IMR-90 (cell line): ENCODE measurements around the gene ADCK1. TPM values are rescaled to one million over a fixed set of nuclear protein-coding genes. Genes with fewer than 3 reads are reported as not detected.

Experiments used
- ATAC-seq: fragments of 200-7000 bp; cut with Tn5 transposase; 2 replicates; pipeline ENCODE4 v1.9.1; 2020; ENCODE audit warnings: low read depth, mild to moderate bottlenecking, moderate library complexity
- BruUV-seq: library from RNA; stranded (reverse); fragments of 400-500 nt; replicated peaks from 2 replicates; lab custom pipeline; 2021; lab: Mats Ljungman, UMichigan
- CTCF ChIA-PET: fragments of 300-600 bp; formaldehyde crosslinking; extraction: SDS; loops from one replicate; lab custom pipeline; 2021; ENCODE audit warnings: antibody characterized with exemption; lab: Yijun Ruan, JAX
- POLR2A ChIA-PET: fragments of 300-600 bp; sonication (Branson Sonifier 250); formaldehyde crosslinking; loops from one replicate; lab custom pipeline; 2022; ENCODE audit warnings: antibody characterized with exemption; ENCODE audit not compliant: unreplicated experiment; lab: Charles Lee
- DNase-seq: peaks from one replicate; pipeline ENCODE4 v3.0.0; 2013
- H2AFZ ChIP-seq: replicated peaks from 2 replicates; pipeline ENCODE3; 2013; ENCODE audit warnings: low read length, mild to moderate bottlenecking; ENCODE audit not compliant: poor library complexity
- H2AK5ac ChIP-seq: 2 replicates; pipeline ENCODE4 v1.6.1; 2013; ENCODE audit warnings: low read depth, low read length, inconsistent platforms
- H2AK9ac ChIP-seq: replicated peaks from 2 replicates; pipeline ENCODE3; 2013; ENCODE audit warnings: mild to moderate bottlenecking, low read depth, low read length, moderate library complexity; ENCODE audit not compliant: poor library complexity
- H2BK120ac ChIP-seq: 2 replicates; pipeline ENCODE4 v1.6.1; 2013; ENCODE audit warnings: low read depth, low read length, inconsistent platforms
- H2BK15ac ChIP-seq: 3 replicates; pipeline ENCODE4 v1.6.1; 2013; ENCODE audit warnings: low read depth, low read length, inconsistent platforms
- H2BK20ac ChIP-seq: 2 replicates; pipeline ENCODE4 v1.6.1; 2013; ENCODE audit warnings: low read depth, mild to moderate bottlenecking, inconsistent platforms, low read length, moderate library complexity
- H2BK5ac ChIP-seq: 2 replicates; pipeline ENCODE4 v1.6.1; 2013; ENCODE audit warnings: mild to moderate bottlenecking, low read depth, low read length, inconsistent platforms; ENCODE audit not compliant: poor library complexity, severe bottlenecking
- H3K14ac ChIP-seq: replicated peaks from 2 replicates; pipeline ENCODE4 v1.6.1; 2013; ENCODE audit warnings: low read depth, low read length, inconsistent platforms
- H3K18ac ChIP-seq: 2 replicates; pipeline ENCODE4 v1.6.1; 2013; ENCODE audit warnings: low read depth, low read length, control low read depth
- H3K23ac ChIP-seq: 2 replicates; pipeline ENCODE4 v1.6.1; 2013; ENCODE audit warnings: low read depth, low read length, inconsistent platforms
- H3K27ac ChIP-seq: 2 replicates; pipeline ENCODE4 v1.5.1; 2013; ENCODE audit warnings: mild to moderate bottlenecking, control low read depth, low read length; ENCODE audit not compliant: insufficient read depth
- H3K27me3 ChIP-seq: 2 replicates; pipeline ENCODE4 v1.6.1; 2013; ENCODE audit warnings: low read length; ENCODE audit not compliant: control insufficient read depth, insufficient read depth
- H3K36me3 ChIP-seq: 2 replicates; pipeline ENCODE4 v1.6.1; 2013; ENCODE audit warnings: low read length, mixed read lengths; ENCODE audit not compliant: control insufficient read depth, insufficient read depth
- H3K4ac ChIP-seq: 2 replicates; pipeline ENCODE4 v1.6.1; 2013; ENCODE audit warnings: low read depth, low read length, inconsistent platforms
- H3K4me1 ChIP-seq: 2 replicates; pipeline ENCODE4 v1.6.1; 2013; ENCODE audit warnings: low read length, mixed read lengths; ENCODE audit not compliant: control insufficient read depth, insufficient read depth
- H3K4me2 ChIP-seq: 2 replicates; pipeline ENCODE4 v1.6.1; 2013; ENCODE audit warnings: low read depth, mild to moderate bottlenecking, control low read depth, low read length, moderate library complexity
- H3K4me3 ChIP-seq: 2 replicates; pipeline ENCODE4 v1.5.1; 2013; ENCODE audit warnings: low read depth, mild to moderate bottlenecking, control low read depth, low read length, moderate library complexity; ENCODE audit not compliant: insufficient read depth
- H3K56ac ChIP-seq: 2 replicates; pipeline ENCODE4 v1.6.1; 2013; ENCODE audit warnings: low read length, inconsistent platforms; ENCODE audit not compliant: insufficient read depth; ENCODE audit errors: extremely low read depth
- H3K79me1 ChIP-seq, 2 experiments: 2 replicates each; pipeline ENCODE4 v1.6.1; 2013; ENCODE audit warnings: low read length in 2 of 2, inconsistent platforms in 1 of 2, low read depth in 1 of 2
- H3K9ac ChIP-seq: 2 replicates; pipeline ENCODE4 v1.6.1; 2013; ENCODE audit warnings: low read depth, low read length, control low read depth
- H3K9me1 ChIP-seq: 2 replicates; pipeline ENCODE4 v1.6.1; 2013; ENCODE audit warnings: low read length, inconsistent platforms; ENCODE audit not compliant: insufficient read depth
- H3K9me3 ChIP-seq: 2 replicates; pipeline ENCODE4 v1.6.1; 2013; ENCODE audit warnings: low read length; ENCODE audit not compliant: control insufficient read depth, insufficient read depth
- H4K20me1 ChIP-seq: 2 replicates; pipeline ENCODE4 v1.6.1; 2013; ENCODE audit warnings: low read length, inconsistent platforms; ENCODE audit not compliant: insufficient read depth
- H4K5ac ChIP-seq: 2 replicates; pipeline ENCODE4 v1.6.1; 2013; ENCODE audit warnings: mild to moderate bottlenecking, low read depth, low read length, control low read depth
- H4K8ac ChIP-seq, 2 experiments: 2 replicates each; pipeline ENCODE4 v1.6.1; 2013; ENCODE audit warnings: low read depth in 2 of 2, low read length in 2 of 2, control low read depth in 1 of 2, inconsistent platforms in 1 of 2
- H4K91ac ChIP-seq: 2 replicates; pipeline ENCODE4 v1.6.1; 2013; ENCODE audit warnings: low read depth, low read length, inconsistent platforms; ENCODE audit not compliant: insufficient read depth
- BHLHE40 ChIP-seq: fragments of 150-350 bp; IDR thresholded peaks from 2 replicates; pipeline ENCODE4 v1.6.1; 2016; ENCODE audit warnings: mild to moderate bottlenecking, low read depth, low read length
- CEBPB ChIP-seq: IDR thresholded peaks from 2 replicates; pipeline ENCODE4 v1.6.1; 2012; ENCODE audit warnings: low read depth, low read length, improper control_type of control experiment
- CHD1 ChIP-seq: IDR thresholded peaks from 2 replicates; pipeline ENCODE4 v1.6.1; 2012; ENCODE audit warnings: low read depth, low read length, improper control_type of control experiment
- CTCF ChIP-seq: conservative IDR thresholded peaks from 2 replicates; pipeline ENCODE4 v1.5.1; 2012; ENCODE audit warnings: mild to moderate bottlenecking, low read depth, low read length, improper control_type of control experiment
- ELK1 ChIP-seq: fragments of 150-350 bp; IDR thresholded peaks from 2 replicates; pipeline ENCODE4 v1.6.1; 2016; ENCODE audit warnings: low read depth, mild to moderate bottlenecking, low read length, moderate library complexity, borderline replicate concordance
- FOS ChIP-seq: fragments of 150-350 bp; IDR thresholded peaks from 2 replicates; pipeline ENCODE4 v1.6.1; 2016; ENCODE audit warnings: low read depth, low read length
- MAFK ChIP-seq: IDR thresholded peaks from 2 replicates; pipeline ENCODE4 v1.6.1; 2012; ENCODE audit warnings: low read depth, low read length, improper control_type of control experiment
- MAZ ChIP-seq: IDR thresholded peaks from 2 replicates; pipeline ENCODE4 v1.6.1; 2012; ENCODE audit warnings: low read depth, mild to moderate bottlenecking, low read length, improper control_type of control experiment, moderate library complexity, borderline replicate concordance
- MXI1 ChIP-seq: IDR thresholded peaks from 2 replicates; pipeline ENCODE4 v1.6.1; 2012; ENCODE audit warnings: low read depth, mild to moderate bottlenecking, low read length, moderate library complexity, borderline replicate concordance
- NFE2L2 ChIP-seq: fragments of 150-350 bp; IDR thresholded peaks from 2 replicates; pipeline ENCODE4 v1.6.1; 2016; ENCODE audit warnings: low read depth, mild to moderate bottlenecking, low read length
- POLR2A ChIP-seq: IDR thresholded peaks from 2 replicates; pipeline ENCODE4 v1.6.1; 2012; ENCODE audit warnings: mild to moderate bottlenecking, low read depth, low read length
- RAD21 ChIP-seq: IDR thresholded peaks from 2 replicates; pipeline ENCODE4 v1.6.1; 2012; ENCODE audit warnings: low read length, improper control_type of control experiment
- RCOR1 ChIP-seq: IDR thresholded peaks from 2 replicates; pipeline ENCODE4 v1.6.1; 2012; ENCODE audit warnings: mild to moderate bottlenecking, low read length, improper control_type of control experiment; ENCODE audit not compliant: insufficient replicate concordance
- RFX5 ChIP-seq: IDR thresholded peaks from 2 replicates; pipeline ENCODE4 v1.8.0; 2012; ENCODE audit warnings: low read depth, mild to moderate bottlenecking, low read length, moderate library complexity
- SMC3 ChIP-seq: fragments of 150-350 bp; IDR thresholded peaks from 2 replicates; pipeline ENCODE4 v1.6.1; 2016; ENCODE audit warnings: low read depth, mild to moderate bottlenecking, antibody characterized with exemption, low read length, moderate library complexity
- USF2 ChIP-seq: fragments of 150-350 bp; IDR thresholded peaks from 2 replicates; pipeline ENCODE4 v1.6.1; 2017; ENCODE audit warnings: mild to moderate bottlenecking, antibody characterized with exemption, low read length, low read depth
- whole genome bisulfite sequencing, 2 experiments: methylation state at CpG; one replicate each; pipeline versions ENCODE4 v1.1.5 to v1.1.7; 2013; ENCODE audit warnings: missing lambda C conversion rate in 2 of 2; ENCODE audit not compliant: insufficient read length in 1 of 2; ENCODE audit errors: extremely low coverage in 2 of 2; 5-methylcytosine and 5-hydroxymethylcytosine counted together
- dilution Hi-C: fragments of 300-500 bp; cut with HindIII; formaldehyde crosslinking; loops from one replicate; pipeline ENCODE4 v1.14.3; 2018; ENCODE audit warnings: low sequenced_read_pairs; ENCODE audit not compliant: unreplicated experiment
- in situ Hi-C: fragments of 300-500 bp; cut with MboI; formaldehyde crosslinking; loops from 3 replicates; pipeline ENCODE4 v1.14.3; 2019; ENCODE audit warnings: low sequenced_read_pairs, inconsistent platforms, mixed read lengths
- intact Hi-C: fragments of 100-400 bp; cut with micrococcal nuclease; formaldehyde crosslinking; loops from 2 replicates; pipeline ENCODE4 v1.10.0; 2022
- polyA plus RNA-seq, 3 experiments: library from polyadenylated mRNA; depleted of rRNA; stranded (reverse); fragments of >200 nt; gene quantifications; 2 replicates each; pipeline ENCODE4 v1.2.3, GENCODE V29; 2012; ENCODE audit warnings: low replicate concordance in 1 of 3
- total RNA-seq: library from RNA; depleted of rRNA; stranded (reverse); fragments of >200 nt; gene quantifications from 2 replicates; pipeline ENCODE4 v1.2.3, GENCODE V29; 2012

ADCK1 gene
- total and polyA plus RNA-seq, 2 of the 4 experiments (the other 2 are of a cell fraction): 1.6 to 4.6 TPM

- Histone ChIP-seq H3K18ac (no peak overlapping the region), H2AK5ac (no peak overlapping the region), H3K4me3 (no peak overlapping the region), H2AK9ac (no peak overlapping the region), H3K4me2 (no peak overlapping the region), H3K36me3 (no peaks in the 10 kb centered on the region), H3K23ac (no peak overlapping the region), H2BK5ac (no peak overlapping the region), H3K4me1 (no peaks in the 10 kb centered on the region), H3K4ac (no peak overlapping the region), H3K9me3 (no peaks in the 10 kb centered on the region), H4K20me1 (no peaks in the 10 kb centered on the region), H2AFZ (no peak overlapping the region), H4K5ac (no peak overlapping the region), H3K56ac (no peak overlapping the region), H3K14ac (no peak overlapping the region), H2BK20ac (no peak overlapping the region), H2BK120ac (no peak overlapping the region), H3K9ac (no peak overlapping the region), H3K27me3 (no peaks in the 10 kb centered on the region), H2BK15ac (no peak overlapping the region), H4K8ac (no peak overlapping the region), H3K9me1 (no peaks in the 10 kb centered on the region; the same call in 1 of the 2 replicates), H3K79me1 (no peaks in the 10 kb centered on the region), H3K27ac (no peak overlapping the region), H4K91ac (no peak overlapping the region)
- ChIA-PET POLR2A (no interaction called here), CTCF (no interaction called here)
- DNase-seq (no peak), ATAC-seq (no peak)
- no TSS peak for BruUV-seq
- intact Hi-C loops (no loop called here), dilution Hi-C loops (no loop called here), in situ Hi-C loops (no loop called here)
- 93% methylated on average over 2 of the region's 5 CpGs; no CpG with 5 or more reads in 1 of the 2 experiments for WGBS, 2 experiments
- TF ChIP-seq MAFK (no peak), RFX5 (no peak), MAZ (no peak), FOS (no peak), RCOR1 (no peak), CTCF (no peak), RAD21 (no peak), CHD1 (no peak), SMC3 (no peak), BHLHE40 (no peak), MXI1 (no peak), ELK1 (no peak), CEBPB (no peak), USF2 (no peak), NFE2L2 (no peak), POLR2A (no peak)
Observed at GRCh38 chr14:77882098-77882497, 82.2 kb downstream of the ADCK1 start.
